Omental fat pad (tissue), 4 donors: ENCODE measurements around the gene GZF1. TPM values are rescaled to one million over a fixed set of nuclear protein-coding genes. Genes with fewer than 3 reads are reported as not detected.

Experiments
- ATAC-seq: fragments of 150-250 bp; one replicate; pipeline ENCODE4 v1.9.1; 2016; ENCODE audit warnings: mild to moderate bottlenecking, moderate library complexity; ENCODE audit not compliant: low FRiP score
- DNase-seq: peaks from one replicate; pipeline ENCODE4 v3.0.0-alpha.2; 2019; ENCODE audit warnings: low spot score
- total RNA-seq, 4 donors: library from RNA; depleted of rRNA; stranded (reverse); fragments of >200 nt; gene quantifications; one replicate each; pipeline ENCODE4 v1.1.0, GENCODE V29; 2016
- TF ChIP-seq, protein P1 (sequence below), 3 donors: fragments of 450-650 bp; IDR thresholded peaks; one replicate each; pipeline ENCODE4 v1.5.1; 2016 to 2017; ENCODE audit warnings: antibody characterized with exemption in 3 of 3, mild to moderate bottlenecking in 3 of 3, moderate library complexity in 2 of 3

GZF1 gene
- total RNA-seq, 4 donors from 2014 or later = 12.7 to 29.0 (median 18.8) TPM

DNA sequence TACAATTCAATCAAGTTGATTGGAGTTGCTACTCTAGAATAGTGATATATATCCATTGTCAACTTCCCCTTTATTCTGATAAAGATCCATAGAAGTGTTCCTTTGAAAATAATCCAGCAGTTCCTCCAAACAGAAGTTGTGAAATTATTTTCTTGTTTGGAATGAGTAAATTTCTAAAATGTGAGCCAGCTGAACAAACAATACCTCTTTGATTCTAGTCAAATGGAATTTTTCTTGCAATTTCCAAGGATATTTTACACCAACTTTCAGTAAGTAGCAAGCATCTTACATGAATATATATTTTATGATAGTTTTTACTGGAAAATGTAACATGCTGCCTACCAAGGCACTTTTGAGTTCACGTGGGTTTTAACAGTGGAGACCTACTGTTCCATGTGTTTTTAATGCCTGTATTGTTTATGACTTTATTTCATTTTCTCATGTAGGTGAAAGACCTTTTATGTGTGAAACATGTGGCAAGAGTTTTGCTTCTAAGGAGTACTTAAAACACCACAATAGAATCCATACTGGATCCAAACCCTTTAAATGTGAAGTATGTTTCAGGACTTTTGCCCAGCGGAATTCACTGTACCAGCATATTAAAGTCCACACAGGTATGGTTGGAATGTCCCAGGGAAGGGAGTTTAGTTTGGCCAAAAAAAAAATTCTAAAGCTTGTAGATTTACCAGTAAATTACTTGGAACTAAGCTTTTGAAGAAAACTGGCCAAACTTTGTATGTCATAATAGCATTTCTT lies 6.5 kb downstream of the GZF1 start:
- TF ChIP-seq, protein P1, sequence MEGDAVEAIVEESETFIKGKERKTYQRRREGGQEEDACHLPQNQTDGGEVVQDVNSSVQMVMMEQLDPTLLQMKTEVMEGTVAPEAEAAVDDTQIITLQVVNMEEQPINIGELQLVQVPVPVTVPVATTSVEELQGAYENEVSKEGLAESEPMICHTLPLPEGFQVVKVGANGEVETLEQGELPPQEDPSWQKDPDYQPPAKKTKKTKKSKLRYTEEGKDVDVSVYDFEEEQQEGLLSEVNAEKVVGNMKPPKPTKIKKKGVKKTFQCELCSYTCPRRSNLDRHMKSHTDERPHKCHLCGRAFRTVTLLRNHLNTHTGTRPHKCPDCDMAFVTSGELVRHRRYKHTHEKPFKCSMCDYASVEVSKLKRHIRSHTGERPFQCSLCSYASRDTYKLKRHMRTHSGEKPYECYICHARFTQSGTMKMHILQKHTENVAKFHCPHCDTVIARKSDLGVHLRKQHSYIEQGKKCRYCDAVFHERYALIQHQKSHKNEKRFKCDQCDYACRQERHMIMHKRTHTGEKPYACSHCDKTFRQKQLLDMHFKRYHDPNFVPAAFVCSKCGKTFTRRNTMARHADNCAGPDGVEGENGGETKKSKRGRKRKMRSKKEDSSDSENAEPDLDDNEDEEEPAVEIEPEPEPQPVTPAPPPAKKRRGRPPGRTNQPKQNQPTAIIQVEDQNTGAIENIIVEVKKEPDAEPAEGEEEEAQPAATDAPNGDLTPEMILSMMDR (IDR thresholded peaks at IDR 0.05) = no peak
- no peak for DNase-seq
- ATAC-seq = no peak

DNA sequence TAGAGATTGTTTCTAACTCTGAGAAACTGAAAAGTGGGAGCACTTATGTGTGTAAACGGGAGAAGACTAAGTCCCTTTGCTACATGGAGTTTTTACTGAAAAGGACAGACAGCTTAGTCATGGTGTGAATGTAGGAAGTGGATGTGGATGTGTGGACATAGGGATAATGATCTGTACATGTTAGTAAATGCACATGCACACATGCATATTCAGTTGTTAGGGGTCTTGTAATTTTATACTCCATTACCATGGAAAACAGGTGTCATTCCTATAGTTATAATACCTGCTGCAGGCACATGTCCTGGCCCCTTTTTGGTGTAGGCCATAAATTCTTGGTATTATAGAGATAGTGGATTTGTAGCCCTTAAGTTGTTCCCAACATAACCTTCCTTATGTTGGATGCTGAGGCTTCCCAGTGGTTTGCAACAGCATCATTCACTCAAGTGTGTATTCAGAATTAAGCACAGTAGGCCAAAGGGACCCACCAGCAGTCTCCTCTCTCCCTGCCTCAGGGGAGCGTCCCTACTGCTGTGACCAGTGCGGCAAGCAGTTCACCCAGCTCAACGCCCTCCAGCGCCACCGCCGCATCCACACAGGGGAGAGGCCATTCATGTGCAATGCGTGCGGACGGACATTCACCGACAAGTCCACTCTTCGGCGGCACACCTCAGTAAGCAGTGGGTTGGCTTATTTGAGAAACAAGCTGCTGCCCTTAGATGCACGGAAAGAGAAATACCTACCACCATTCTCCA lies 7.3 kb downstream of the GZF1 start:
- DNase-seq = no peak
- peak; percentile 3 for ATAC-seq
- TF ChIP-seq, protein P1 (IDR thresholded peaks at IDR 0.05) = no peak

DNA sequence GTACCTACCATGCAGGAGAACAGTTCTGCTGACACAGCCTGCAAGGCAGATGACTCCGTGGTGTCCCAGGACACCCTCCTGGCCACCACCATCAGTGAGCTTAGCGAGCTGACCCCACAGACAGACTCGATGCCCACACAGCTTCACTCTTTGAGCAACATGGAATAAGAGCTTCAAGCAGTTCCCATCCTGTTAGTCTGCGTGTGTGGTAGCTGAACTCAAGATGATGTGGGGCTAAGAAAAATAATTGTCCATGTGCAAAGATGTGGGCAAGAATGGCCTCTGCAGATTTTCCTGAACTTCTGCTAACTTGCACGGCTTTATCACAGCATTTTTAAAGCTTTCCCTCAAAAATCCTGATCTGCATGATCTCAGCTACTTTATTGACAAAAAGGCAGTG lies 8.3 kb downstream of the GZF1 start:
- TF ChIP-seq, protein P1 (IDR thresholded peaks at IDR 0.05) = no peak
- ATAC-seq (no peak), DNase-seq (no peak)

DNA sequence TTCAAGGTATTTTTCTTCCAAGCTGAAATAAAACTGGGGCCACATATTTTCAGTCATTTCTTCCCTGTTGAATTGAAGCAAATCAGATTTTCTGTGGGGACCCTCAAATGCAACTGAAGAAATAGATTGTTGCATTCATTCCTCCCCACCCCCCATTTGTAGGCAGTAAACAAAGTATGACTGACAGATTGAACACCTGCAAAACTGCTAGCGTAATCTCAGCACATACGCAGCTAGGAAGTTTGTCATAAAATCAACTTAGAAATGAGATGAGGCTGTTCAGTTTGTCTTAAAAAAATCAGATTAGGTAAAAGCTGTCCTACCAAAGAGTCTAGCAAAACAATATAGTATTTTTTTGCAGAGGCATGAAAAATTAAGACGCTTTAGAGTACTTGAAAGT lies 8.9 kb downstream of the GZF1 start:
- TF ChIP-seq, protein P1 (IDR thresholded peaks at IDR 0.05) = no peak
- ATAC-seq (no peak), DNase-seq (no peak)

DNA sequence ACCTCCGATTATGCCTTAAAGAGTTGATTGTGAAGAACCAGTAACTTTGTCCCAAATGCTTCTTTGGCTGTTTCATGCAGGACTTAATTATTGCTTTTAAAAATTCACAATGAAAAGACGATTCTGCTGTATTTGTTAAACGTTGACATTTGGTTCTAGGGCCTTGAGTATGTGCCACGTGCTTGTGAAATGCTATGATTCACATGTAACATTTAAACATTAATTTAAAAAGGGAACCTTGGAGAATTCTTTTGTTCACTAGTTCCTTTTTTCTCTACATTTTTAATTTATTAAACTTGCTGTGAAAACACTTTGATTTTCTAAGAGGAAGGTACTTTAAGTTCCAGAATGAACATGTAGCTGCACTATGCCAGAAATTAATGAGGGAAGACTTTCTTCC lies 9.5 kb downstream of the GZF1 start:
- DNase-seq (no peak), ATAC-seq (no peak)
- TF ChIP-seq, protein P1 (IDR thresholded peaks at IDR 0.05) = no peak

DNA sequence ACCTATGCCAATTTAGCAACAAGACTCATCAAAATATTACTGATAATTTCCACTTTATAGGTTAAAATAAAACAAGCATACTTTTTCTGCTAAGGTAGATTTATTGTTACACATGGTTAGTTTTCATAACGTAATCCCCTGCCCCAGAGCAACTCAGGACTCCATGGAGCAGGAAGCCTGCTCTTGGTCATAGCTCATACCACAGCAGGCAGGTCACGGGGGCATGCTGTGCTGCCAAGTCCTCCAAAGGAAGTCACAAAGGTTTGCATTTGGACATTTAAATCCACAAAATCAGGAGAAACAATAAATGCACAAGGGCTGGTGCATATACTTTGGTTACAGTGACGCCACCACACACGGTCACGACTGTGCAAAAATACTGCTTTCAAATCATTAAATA lies 12.5 kb downstream of the GZF1 start:
- DNase-seq (no peak), ATAC-seq (no peak)
- TF ChIP-seq, protein P1 (IDR thresholded peaks at IDR 0.05) = no peak
